Measurements from ENCODE around the gene PIGQ.

Gene PIGQ

GRCh38 chr16:628321-629061 is 58.7 kb downstream of the PIGQ start:
- DNase-seq (ENCODE audit: low read depth in 2 of 2) = no peak

- no peak for DNase-seq (ENCODE audit: low read depth in 2 of 2)
Observed at GRCh38 chr16:629185-629832, 59.5 kb downstream of the PIGQ start.

- no peak for DNase-seq (ENCODE audit: low read depth in 2 of 2)
Observed at GRCh38 chr16:629833-630248, 60.1 kb downstream of the PIGQ start.

- DNase-seq (ENCODE audit: low read depth in 2 of 2) = no peak
Observed at GRCh38 chr16:630249-630814, 60.6 kb downstream of the PIGQ start.

GRCh38 chr16:630815-631405 is 61.1 kb downstream of the PIGQ start, which contains the start of gene WFIKKN1:
WFIKKN1 (plus strand) TSS chr16:630985; CDS start chr16:631254, 269 bp downstream.
- no peak for DNase-seq (ENCODE audit: low read depth in 2 of 2)

GRCh38 chr16:631808-632358 is 62.1 kb downstream of the PIGQ start:
- DNase-seq (ENCODE audit: low read depth in 2 of 2) = no peak

GRCh38 chr16:632486-633335 is 62.9 kb downstream of the PIGQ start:
- DNase-seq (ENCODE audit: low read depth in 2 of 2) = no peak

GRCh38 chr16:633336-634050 is 63.7 kb downstream of the PIGQ start:
- no peak for DNase-seq (ENCODE audit: low read depth in 2 of 2)

Data from stimulated activated CD8-positive, alpha-beta memory T cell treated with anti-CD3 and anti-CD28 coated beads, Interleukin-2, amount 100 ng/mL, for 48 hours (primary cell).